RKO (cell line): Measurements from ENCODE around the gene CCDC148.
A peak's percentile ranks its signal among the peaks of the same experiment; 100 is the strongest.
"Not testable (repeated sequence)": the region's sequence is repeated elsewhere in the genome, so short reads cannot be mapped to it uniquely, and the experiment has no call there.

Experiments used
- DNase-seq: peaks from one replicate; pipeline ENCODE4 v3.0.0-alpha.2; 2016; ENCODE audit warnings: low spot score

CCDC148 gene

GRCh38 chr2:158482594-158482993 lies 26.0 kb upstream of the CCDC148 start:
- no peak for DNase-seq

GRCh38 chr2:158481116-158481515 lies 24.6 kb upstream of the CCDC148 start:
- DNase-seq: no peak

DNA sequence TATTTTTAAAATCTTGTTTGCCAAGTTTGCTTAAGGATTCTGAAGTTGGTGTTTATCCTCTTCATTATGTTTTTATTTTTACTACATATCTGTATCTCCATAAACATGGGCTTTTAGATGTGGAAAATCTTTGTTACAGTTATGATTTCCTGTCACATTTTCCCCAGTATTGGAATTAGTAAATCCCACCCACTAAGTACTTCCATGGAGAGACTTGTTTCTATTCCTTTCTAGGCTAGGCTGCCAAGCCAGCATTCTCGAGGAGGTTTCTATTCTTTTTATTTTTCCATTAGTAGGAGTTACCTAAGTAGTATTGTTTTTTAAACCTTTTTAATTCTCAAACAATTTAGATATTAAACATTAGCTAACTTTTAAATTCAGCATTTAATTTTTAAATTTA lies 22.3 kb upstream of the CCDC148 start:
- no peak for DNase-seq

GRCh38 chr2:158478237-158478636 lies 21.7 kb upstream of the CCDC148 start:
- DNase-seq: no peak

GRCh38 chr2:158477202-158477601 lies 20.6 kb upstream of the CCDC148 start:
- no peak for DNase-seq

DNA sequence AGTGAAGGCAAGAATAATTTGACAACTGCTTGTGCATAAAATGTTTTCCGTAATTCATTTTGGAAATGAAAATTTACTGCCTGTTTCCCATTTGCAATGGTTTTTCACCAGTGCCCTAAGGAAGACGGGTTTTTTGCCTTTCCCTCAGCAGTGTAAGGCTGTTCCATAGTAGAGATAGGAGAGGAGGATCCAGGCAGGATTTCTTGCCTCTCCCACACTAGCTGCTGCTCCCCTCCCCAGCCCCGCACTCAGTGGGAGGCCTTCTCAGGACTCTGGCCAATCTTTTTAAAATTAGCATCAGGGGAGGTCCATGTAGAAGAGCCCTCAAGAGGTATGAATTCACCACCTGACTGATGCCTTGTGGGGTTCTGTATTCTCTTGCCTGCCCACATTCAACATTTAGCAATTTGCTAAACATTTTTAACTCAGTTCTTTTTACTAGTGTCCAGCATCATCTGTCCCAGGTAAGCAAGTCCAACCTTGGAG lies 18.0 kb upstream of the CCDC148 start:
- DNase-seq: not testable (repeated sequence)

- no peak for DNase-seq
These were observed 17.3 kb upstream of the CCDC148 start for GRCh38 chr2:158473719-158474392.

DNA sequence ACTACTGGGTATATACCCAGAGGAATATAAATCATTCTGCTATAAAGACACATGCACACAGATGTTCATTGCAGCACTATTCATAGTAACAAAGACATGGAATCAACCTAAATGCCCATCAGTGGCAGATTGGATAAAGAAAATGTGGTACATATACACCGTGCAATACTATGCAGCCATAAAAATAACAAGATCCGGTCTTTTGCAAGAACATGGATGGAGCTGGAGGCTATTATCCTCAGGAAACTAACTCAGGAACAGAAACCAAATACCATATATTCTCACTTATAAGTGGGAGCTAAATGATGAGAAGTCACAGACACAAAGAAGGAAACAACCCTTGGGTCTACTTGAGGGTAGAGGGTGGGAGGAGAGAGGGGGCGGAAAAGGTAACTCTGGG lies 16.7 kb upstream of the CCDC148 start:
- DNase-seq: not testable (repeated sequence)

DNA sequence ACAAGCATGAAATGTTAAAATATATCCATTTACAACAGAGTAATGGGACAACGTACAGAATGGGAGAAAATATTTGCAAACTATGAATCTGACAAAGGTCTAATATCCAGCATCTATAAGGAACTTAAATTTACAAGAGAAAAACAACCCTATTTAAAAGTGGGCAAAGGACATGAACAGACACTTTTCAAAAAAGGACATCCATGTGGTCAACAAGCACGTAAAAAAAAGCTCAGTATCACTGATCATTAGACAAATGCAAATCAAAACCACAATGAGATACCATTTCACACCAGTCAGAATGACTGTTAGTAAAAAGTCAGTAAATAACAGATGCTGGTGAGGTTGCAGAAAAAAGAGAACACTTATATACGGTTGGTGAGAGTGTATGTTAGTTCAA lies 16.3 kb upstream of the CCDC148 start:
- not testable (repeated sequence) for DNase-seq

DNA sequence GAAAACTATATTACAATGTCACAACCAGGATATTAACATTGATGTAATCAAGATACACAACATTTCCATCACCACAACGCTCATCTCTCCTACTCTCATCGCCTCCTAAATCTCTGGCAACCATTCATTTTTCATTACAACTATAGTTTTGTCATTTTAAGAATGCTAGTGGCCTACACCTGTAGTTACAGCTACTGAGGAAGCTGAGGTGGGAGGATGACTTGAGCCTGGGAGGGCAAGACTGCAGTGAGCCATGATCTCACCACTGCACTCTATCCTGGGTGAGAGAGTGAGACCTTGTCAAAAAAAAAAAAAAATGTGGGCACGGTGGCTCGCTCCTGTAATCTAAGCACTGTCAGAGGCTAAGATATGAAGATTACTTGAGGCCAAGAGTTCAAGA lies 10.7 kb upstream of the CCDC148 start:
- DNase-seq: no peak

- DNase-seq: peak; percentile 34
These were observed 8.1 kb upstream of the CCDC148 start for GRCh38 chr2:158464426-158465281.

DNA sequence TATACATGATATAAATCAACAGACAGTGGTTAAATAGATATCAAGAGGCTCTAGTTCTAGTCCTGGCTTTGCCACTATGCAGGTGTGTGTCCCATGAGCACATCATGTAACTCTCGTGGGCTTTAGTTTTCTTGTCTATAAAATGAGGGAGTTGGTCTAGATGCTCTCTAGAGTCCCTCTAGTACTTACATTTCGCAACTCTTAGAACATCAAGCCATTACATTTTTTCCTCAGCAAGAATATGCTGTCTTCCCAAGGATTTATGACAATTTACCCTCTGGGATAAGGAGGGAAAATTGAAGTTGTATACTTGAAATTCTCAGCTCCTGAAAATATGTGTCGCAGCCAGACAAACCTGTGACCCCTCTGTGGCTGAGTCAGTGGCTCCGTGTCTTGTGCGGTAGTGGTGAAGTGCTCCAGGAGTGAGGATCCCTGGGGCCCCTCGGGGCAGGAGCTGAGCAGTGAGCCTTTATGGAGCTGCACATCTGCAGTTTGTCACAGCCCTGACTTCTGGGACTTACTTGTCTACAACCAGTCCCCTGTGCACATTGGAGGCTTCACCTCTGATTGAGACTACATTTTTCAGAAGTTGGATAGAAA lies 7.0 kb upstream of the CCDC148 start:
- no peak for DNase-seq

DNA sequence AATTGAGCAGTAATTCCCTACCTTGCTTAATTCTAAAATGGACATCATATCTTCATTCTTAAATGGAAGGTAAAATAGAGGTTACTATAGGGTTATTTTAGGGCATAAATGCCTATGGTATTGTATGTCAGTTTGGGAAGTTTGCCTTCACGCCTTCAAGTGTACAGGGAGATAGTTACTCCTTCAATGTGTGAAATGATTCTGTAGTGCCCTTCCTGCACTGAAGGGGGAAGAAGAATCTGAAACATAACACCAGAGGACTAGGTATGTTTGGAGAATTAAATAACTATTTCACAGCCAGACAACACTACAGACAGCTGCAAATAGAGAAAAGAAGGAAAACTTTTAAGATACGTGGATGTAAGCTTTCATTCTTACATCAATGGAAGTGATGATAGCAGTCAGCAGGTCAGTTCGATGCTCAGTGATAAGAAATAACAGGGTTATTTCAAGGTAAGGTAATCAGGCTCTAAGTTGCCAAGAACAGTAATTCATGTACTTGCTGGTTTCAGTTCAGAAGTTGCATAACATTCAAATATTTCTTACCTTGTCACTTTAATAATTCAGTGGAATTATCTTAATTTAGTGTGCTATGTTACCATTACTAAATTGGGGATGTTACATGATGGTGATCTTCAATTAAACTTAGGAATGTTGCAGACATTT lies 4.2 kb upstream of the CCDC148 start:
- DNase-seq: peak; percentile 19

- peak; percentile 30 for DNase-seq
These were observed 2.8 kb upstream of the CCDC148 start for GRCh38 chr2:158459161-158460003.

GRCh38 chr2:158458617-158458920 lies 2.0 kb upstream of the CCDC148 start:
- peak; percentile 27 for DNase-seq

DNA sequence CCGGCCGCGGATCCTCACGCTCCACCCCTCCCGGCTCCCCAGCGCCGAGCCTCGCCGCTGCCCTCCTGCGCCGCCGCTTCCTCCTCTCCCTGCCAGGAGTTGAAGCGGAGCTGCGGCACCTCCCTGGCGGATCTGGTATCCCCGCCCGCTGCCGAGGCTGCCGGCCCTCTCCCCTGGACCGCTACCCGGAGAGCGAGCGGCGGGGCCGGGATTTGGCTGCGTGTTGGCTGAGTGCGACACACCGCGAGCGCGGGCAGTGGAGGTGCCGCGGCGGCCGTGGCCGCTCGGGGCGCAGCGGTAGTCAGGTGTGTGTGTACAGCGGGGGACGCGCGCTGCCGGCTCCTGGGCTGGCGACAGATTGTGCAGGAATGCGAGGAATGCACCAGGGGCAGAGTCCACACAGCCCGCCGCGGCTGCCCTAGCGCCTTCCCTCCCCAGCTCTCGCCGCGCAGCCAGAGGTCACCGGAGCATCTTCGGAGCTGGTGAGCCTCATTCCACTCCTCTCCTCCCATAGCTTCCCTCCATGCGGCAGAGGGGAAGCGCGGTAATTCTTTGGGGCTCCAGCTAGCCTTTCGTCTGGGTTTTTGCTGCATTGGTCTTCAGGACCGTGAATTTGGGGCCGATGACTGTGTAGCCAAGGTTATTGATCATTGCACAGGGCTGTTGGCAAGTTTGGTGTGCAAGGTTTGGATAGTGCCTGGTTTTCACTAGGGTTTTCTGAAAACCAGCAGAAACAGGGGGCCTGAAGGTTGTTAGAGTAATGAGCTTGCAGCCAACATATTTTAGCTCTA lies 1.5 kb upstream of the CCDC148 start:
- peak; percentile 84 for DNase-seq

DNA sequence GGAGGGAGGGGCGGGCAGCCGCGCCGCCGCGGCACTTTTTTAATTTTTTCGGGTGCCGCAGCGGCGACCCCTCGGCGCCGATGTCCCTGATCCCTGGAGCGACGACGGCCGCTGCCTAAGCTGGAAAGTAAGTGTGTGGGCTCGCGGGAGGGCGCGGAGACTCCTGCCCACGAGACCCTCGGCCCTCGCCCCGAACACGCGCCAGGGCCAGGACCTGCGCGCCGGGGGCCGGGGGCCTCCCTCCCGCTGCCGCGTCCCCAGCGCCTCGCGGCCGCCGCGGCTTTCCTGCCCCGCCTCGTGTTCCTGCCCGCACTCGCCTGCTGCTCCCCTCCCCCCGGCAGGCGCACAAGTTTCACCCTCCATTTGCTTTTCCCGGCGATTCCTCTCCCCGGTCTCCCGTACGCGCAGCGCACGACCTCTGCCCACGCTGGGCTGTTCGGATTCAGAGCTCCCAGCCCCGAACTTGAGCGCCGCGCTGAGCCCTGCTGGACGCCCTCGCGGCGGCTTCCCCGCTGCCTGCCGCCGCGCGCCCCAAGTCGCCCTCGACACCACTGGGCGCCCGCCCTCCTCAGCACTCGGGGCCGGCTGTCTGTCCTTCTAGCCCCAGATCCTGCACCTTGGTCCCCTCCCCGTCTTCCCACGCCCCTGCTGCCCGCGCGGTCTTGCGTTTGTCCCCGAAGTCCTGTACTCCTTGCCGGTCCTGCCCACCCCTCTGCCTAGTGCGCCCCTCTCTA lies 706 bp upstream of the CCDC148 start:
- peak; percentile 60 for DNase-seq

GRCh38 chr2:158443606-158444005 lies 12.9 kb downstream of the CCDC148 start:
- DNase-seq: no peak

DNA sequence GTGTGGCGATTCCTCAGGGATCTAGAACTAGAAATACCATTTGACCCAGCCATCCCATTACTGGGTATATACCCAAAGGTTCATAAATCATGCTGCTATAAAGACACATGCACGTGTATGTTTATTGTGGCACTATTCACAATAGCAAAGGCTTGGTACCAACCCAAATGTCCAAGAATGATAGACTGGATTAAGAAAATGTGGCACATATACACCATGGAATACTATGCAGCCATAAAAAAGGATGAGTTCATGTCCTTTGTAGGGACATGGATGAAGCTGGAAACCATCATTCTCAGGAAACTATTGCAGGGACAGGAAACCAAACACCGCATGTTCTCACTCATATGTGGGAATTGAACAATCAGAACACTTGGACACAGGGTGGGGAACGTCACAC lies 17.5 kb downstream of the CCDC148 start:
- DNase-seq: not testable (repeated sequence)

- DNase-seq: not testable (repeated sequence)
These were observed 22.8 kb downstream of the CCDC148 start for GRCh38 chr2:158433716-158434115.
